Mesenchymal stem cell (in vitro differentiated cells and primary cell): ENCODE results near the gene MAPKAPK2. TPM values are rescaled to one million over a fixed set of nuclear protein-coding genes. Genes with fewer than 3 reads are reported as not detected.

Experiments
- DNase-seq: peaks from one replicate; pipeline ENCODE4 v3.0.0-alpha.2; 2013
- H2AFZ ChIP-seq: one replicate; pipeline ENCODE4 v1.6.1; 2013; ENCODE audit warnings: low read depth, mild to moderate bottlenecking, control low read depth, inconsistent platforms, low read length, moderate library complexity
- H2AK5ac ChIP-seq: 2 replicates; pipeline ENCODE4 v1.6.1; 2013; ENCODE audit warnings: low read length, moderate library complexity, mild to moderate bottlenecking, inconsistent platforms; ENCODE audit not compliant: severe bottlenecking
- H2BK120ac ChIP-seq: one replicate; pipeline ENCODE4 v1.6.1; 2013; ENCODE audit warnings: low read depth, mild to moderate bottlenecking, inconsistent platforms, low read length, moderate library complexity
- H2BK12ac ChIP-seq, 2 experiments: one replicate each; pipeline ENCODE4 v1.6.1; 2013; ENCODE audit warnings: inconsistent platforms in 2 of 2, low read length in 2 of 2, mild to moderate bottlenecking in 2 of 2, moderate library complexity in 2 of 2, control low read depth in 1 of 2
- H2BK15ac ChIP-seq: one replicate; pipeline ENCODE4 v1.6.1; 2013; ENCODE audit warnings: mild to moderate bottlenecking, low read depth, inconsistent platforms; ENCODE audit not compliant: poor library complexity, severe bottlenecking
- H2BK5ac ChIP-seq: 2 replicates; pipeline ENCODE4 v1.6.1; 2013; ENCODE audit warnings: low read depth, mild to moderate bottlenecking, low read length, control low read depth, inconsistent platforms; ENCODE audit not compliant: poor library complexity, severe bottlenecking
- H3K14ac ChIP-seq, 2 experiments: one replicate each; pipeline ENCODE4 v1.6.1; 2013; ENCODE audit warnings: inconsistent platforms in 2 of 2, low read length in 2 of 2, control low read depth in 1 of 2, mild to moderate bottlenecking in 1 of 2, moderate library complexity in 1 of 2
- H3K18ac ChIP-seq, 2 experiments: one replicate each; pipeline ENCODE4 v1.6.1; 2013; ENCODE audit warnings: inconsistent platforms in 2 of 2, low read length in 2 of 2, control low read depth in 1 of 2, low read depth in 1 of 2, mild to moderate bottlenecking in 1 of 2
- H3K23ac ChIP-seq, 2 experiments: one replicate each; pipeline ENCODE4 v1.6.1; 2013; ENCODE audit warnings: inconsistent platforms in 2 of 2, low read length in 2 of 2, mild to moderate bottlenecking in 2 of 2, moderate library complexity in 2 of 2, control low read depth in 1 of 2
- H3K27ac ChIP-seq: 2 replicates; pipeline ENCODE4 v1.5.1; 2013; ENCODE audit warnings: mild to moderate bottlenecking, moderate library complexity, low read length, control low read depth, inconsistent platforms; ENCODE audit not compliant: poor library complexity, severe bottlenecking
- H3K27me3 ChIP-seq, 2 experiments: 2 replicates each; pipeline versions ENCODE4 v1.6.1 to v1.7.0; 2013; ENCODE audit warnings: low read length in 2 of 2, mild to moderate bottlenecking in 2 of 2, moderate library complexity in 2 of 2, control low read depth in 1 of 2, inconsistent platforms in 1 of 2; ENCODE audit not compliant: control insufficient read depth in 1 of 2, insufficient read depth in 1 of 2
- H3K36me3 ChIP-seq, 2 experiments: 2 replicates each; pipeline versions ENCODE4 v1.6.1 to v1.7.0; 2013; ENCODE audit warnings: low read length in 2 of 2, control low read depth in 1 of 2, inconsistent platforms in 1 of 2, low read depth in 1 of 2, mild to moderate bottlenecking in 1 of 2; ENCODE audit not compliant: insufficient read depth in 2 of 2, control insufficient read depth in 1 of 2
- H3K4ac ChIP-seq, 2 experiments: one replicate each; pipeline ENCODE4 v1.6.1; 2013; ENCODE audit warnings: inconsistent platforms in 2 of 2, low read length in 2 of 2, mild to moderate bottlenecking in 2 of 2, moderate library complexity in 2 of 2, control low read depth in 1 of 2, low read depth in 1 of 2
- H3K4me1 ChIP-seq: 2 replicates; pipeline ENCODE4 v1.6.1; 2013; ENCODE audit warnings: low read depth, low read length, control low read depth; ENCODE audit not compliant: control insufficient read depth, insufficient read depth
- H3K4me2 ChIP-seq: 2 replicates; pipeline ENCODE4 v1.6.1; 2013; ENCODE audit warnings: low read length, mild to moderate bottlenecking, inconsistent platforms; ENCODE audit not compliant: poor library complexity, severe bottlenecking
- H3K4me3 ChIP-seq, 2 experiments: 2 replicates each; pipeline versions ENCODE4 v1.5.1 to v1.7.0; 2013; ENCODE audit warnings: low read length in 2 of 2, mild to moderate bottlenecking in 2 of 2, control low read depth in 1 of 2, low read depth in 1 of 2; ENCODE audit not compliant: insufficient read depth in 1 of 2
- H3K79me1 ChIP-seq: replicated peaks from 2 replicates; pipeline ENCODE4 v1.6.1; 2013; ENCODE audit warnings: mild to moderate bottlenecking, control low read depth, low read length, inconsistent platforms; ENCODE audit not compliant: poor library complexity, severe bottlenecking
- H3K9ac ChIP-seq: 2 replicates; pipeline ENCODE4 v1.7.0; 2013; ENCODE audit warnings: mild to moderate bottlenecking, low read length, moderate library complexity
- H3K9me3 ChIP-seq: 2 replicates; pipeline ENCODE4 v1.7.0; 2013; ENCODE audit warnings: mild to moderate bottlenecking, low read length; ENCODE audit not compliant: control insufficient read depth
- H4K8ac ChIP-seq: one replicate; pipeline ENCODE4 v1.6.1; 2013; ENCODE audit warnings: inconsistent platforms, mild to moderate bottlenecking, low read length, moderate library complexity
- H4K91ac ChIP-seq: one replicate; pipeline ENCODE4 v1.6.1; 2013; ENCODE audit warnings: mild to moderate bottlenecking, low read length, inconsistent platforms
- WGBS: methylation state at CpG from one replicate; pipeline ENCODE4 v1.1.7; 2013; ENCODE audit warnings: mixed read lengths; 5-methylcytosine and 5-hydroxymethylcytosine counted together
- polyA plus RNA-seq, 2 experiments: library from polyadenylated mRNA; stranded (reverse); fragments of 200-250 nt; gene quantifications; one replicate each; pipeline ENCODE4 v1.2.3, GENCODE V29; 2013

MAPKAPK2 gene
- 73.7 TPM for polyA plus RNA-seq (2013, experiment 1 of 2)
- 75.7 TPM for polyA plus RNA-seq (2013, experiment 2 of 2)

DNA sequence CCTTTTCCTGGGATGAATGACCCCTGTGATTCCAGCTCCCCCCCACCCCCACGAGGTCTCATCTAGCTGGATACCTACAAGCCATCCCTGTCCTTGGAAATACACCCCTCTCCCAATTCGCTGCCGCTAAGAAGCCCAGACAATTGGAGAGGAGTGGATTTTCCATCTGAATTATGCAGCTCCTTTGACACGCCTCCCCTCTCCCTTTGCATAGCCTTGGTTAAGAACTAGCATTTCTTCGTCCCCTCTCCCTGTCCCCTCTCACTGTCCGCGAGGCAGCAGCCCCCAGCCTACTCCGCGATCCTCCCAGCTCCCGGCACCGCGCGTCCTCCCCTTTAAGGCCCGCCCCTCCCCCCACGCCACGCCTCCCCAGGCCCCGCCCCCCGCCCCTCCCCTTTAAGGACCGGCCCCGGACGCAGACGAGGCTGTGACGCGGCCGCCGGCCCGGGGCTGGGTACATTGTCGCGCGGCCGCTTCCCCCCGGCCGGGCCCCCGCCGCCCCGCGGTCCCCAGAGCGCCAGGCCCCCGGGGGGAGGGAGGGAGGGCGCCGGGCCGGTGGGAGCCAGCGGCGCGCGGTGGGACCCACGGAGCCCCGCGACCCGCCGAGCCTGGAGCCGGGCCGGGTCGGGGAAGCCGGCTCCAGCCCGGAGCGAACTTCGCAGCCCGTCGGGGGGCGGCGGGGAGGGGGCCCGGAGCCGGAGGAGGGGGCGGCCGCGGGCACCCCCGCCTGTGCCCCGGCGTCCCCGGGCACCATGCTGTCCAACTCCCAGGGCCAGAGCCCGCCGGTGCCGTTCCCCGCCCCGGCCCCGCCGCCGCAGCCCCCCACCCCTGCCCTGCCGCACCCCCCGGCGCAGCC lies at the start of gene MAPKAPK2:
Gene MAPKAPK2, plus strand, starts transcription at position 428 of the 856 bp plus-strand sequence. Its CDS starts 325 bp downstream, at position 753.
- H3K9ac ChIP-seq: peak within 1 kb of the TSS; percentile 96
- H4K91ac ChIP-seq: no peak within 1 kb of the TSS
- peak within 1 kb of the TSS in 1 of 2 experiments; percentile 82 for H3K14ac ChIP-seq
- H2BK15ac ChIP-seq: no peak within 1 kb of the TSS
- H3K36me3 ChIP-seq: peaks cover 0 to 4% of the 10 kb centered on the region in 2 experiments
- no peaks in the 10 kb centered on the region for H3K9me3 ChIP-seq
- no peak within 1 kb of the TSS for H2AK5ac ChIP-seq
- WGBS: 1% methylated on average over 34 of the region's 82 CpGs
- H3K4me1 ChIP-seq: peaks cover 19% of the 10 kb centered on the region
- peak within 1 kb of the TSS; percentile 97 for H3K27ac ChIP-seq
- peaks cover 0 to 10% of the 10 kb centered on the region in 2 experiments for H3K27me3 ChIP-seq
- DNase-seq: peak; percentile 73
- H3K18ac ChIP-seq: peak within 1 kb of the TSS; percentile 85 to 96
- peak within 1 kb of the TSS; percentile 83 for H2BK5ac ChIP-seq
- no peak within 1 kb of the TSS for H3K23ac ChIP-seq
- peak within 1 kb of the TSS; percentile 79 to 88 for H3K4me3 ChIP-seq
- H4K8ac ChIP-seq: peak within 1 kb of the TSS; percentile 69
- peak within 1 kb of the TSS; percentile 46 to 70 for H3K4ac ChIP-seq
- peak within 1 kb of the TSS; percentile 90 for H3K4me2 ChIP-seq
- H2BK12ac ChIP-seq: peak within 1 kb of the TSS; percentile 11 to 75
- H2AFZ ChIP-seq: peak within 1 kb of the TSS; percentile 77
- peaks cover 2% of the 10 kb centered on the region for H3K79me1 ChIP-seq
- peak within 1 kb of the TSS; percentile 82 for H2BK120ac ChIP-seq

DNA sequence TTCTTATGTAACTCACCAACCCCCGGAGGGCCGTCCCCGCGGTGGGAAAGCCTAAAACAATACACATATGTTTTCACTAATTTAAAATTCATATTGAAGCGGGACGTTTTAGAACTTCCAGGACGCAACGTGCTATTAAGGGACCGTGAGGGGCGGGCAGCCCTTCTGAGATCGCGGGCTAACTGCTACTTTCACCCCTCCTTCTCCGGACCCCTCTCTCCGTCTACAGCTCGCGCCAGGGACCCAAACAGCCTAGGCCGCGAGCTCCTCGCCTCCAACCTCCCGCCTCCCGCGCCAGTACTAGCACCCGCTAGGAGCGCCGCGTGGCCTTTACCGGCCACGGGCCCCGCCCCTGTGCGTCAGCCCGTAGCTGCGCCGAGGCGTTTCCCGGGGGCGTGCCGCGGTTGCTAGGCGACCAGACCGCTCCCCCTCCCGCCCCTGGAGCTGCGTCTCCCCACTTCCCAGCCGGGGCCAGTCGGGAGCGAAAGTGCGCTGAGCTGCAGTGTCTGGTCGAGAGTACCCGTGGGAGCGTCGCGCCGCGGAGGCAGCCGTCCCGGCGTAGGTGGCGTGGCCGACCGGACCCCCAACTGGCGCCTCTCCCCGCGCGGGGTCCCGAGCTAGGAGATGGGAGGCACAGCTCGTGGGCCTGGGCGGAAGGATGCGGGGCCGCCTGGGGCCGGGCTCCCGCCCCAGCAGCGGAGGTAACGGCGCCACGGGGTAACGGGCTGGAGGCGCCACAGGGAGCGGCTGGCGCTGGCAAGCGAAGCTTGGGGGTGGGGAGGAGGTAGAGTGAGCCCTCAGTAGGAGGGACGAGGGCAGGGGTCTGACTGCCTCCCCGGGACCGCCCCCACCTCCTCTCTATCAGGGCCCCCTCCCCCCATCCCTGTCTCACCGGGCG lies 49.4 kb upstream of the MAPKAPK2 start, which contains the start of gene DYRK3:
Gene DYRK3, plus strand, starts transcription at position 457 of the 898 bp plus-strand sequence. Its CDS starts 168 bp downstream, at position 625.
- peak; percentile 95 for DNase-seq
- Histone ChIP-seq H3K4me1 (peaks cover 6% of the 10 kb centered on the region), H3K14ac (peak within 1 kb of the TSS in 1 of 2 experiments; percentile 94), H3K9me3 (no peaks in the 10 kb centered on the region), H4K91ac (peak within 1 kb of the TSS; percentile 66), H3K9ac (peak within 1 kb of the TSS; percentile 98), H3K4me2 (peak within 1 kb of the TSS; percentile 98), H2BK12ac (peak within 1 kb of the TSS; percentile 89), H2AK5ac (no peak within 1 kb of the TSS), H3K36me3 (peaks cover 3 to 16% of the 10 kb centered on the region in 2 experiments), H3K27ac (peak within 1 kb of the TSS; percentile 15), H3K27me3 (no peaks in the 10 kb centered on the region), H3K23ac (peak within 1 kb of the TSS in 1 of 2 experiments; percentile 96), H2BK5ac (no peak within 1 kb of the TSS), H3K4me3 (peak within 1 kb of the TSS; percentile 95 to 99), H3K4ac (peak within 1 kb of the TSS in 1 of 2 experiments; percentile 93), H4K8ac (peak within 1 kb of the TSS; percentile 60), H2BK15ac (peak within 1 kb of the TSS; percentile 80), H3K18ac (peak within 1 kb of the TSS; percentile 92 to 96), H2BK120ac (peak within 1 kb of the TSS; percentile 43), H3K79me1 (peaks cover 9% of the 10 kb centered on the region), H2AFZ (peak within 1 kb of the TSS; percentile 99)
- WGBS: under 1% methylated on average over 63 of the region's 84 CpGs

DNA sequence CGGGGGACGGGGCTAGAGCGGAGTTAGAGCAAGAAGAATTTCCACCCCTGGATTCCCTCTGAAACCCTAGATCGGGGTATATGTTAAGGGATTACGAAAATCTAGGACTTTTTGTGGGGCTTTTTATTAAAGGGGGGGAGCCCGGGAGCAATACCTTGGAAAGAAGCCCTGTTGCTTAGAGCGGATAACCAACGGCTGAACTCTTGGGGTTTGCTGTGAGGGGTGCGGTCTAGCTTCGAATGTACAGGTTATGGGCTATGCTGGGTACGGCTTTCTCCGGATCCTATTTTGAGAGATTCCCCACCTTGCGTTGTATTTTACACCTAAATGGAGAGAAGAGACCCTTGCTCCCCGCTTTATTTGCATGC lies 48.7 kb upstream of the MAPKAPK2 start:
- peak overlapping the region in 1 of 2 experiments; percentile 96 for H3K23ac ChIP-seq
- no peak overlapping the region for H2AK5ac ChIP-seq
- 2% methylated on average over 8 of the region's 14 CpGs for WGBS
- peak overlapping the region; percentile 80 for H2BK15ac ChIP-seq
- peak overlapping the region; percentile 43 for H2BK120ac ChIP-seq
- no peak overlapping the region for H4K8ac ChIP-seq
- peaks cover 9% of the 10 kb centered on the region for H3K79me1 ChIP-seq
- H3K27me3 ChIP-seq: no peaks in the 10 kb centered on the region
- peak overlapping the region; percentile 98 for H3K4me2 ChIP-seq
- H4K91ac ChIP-seq: no peak overlapping the region
- no peak for DNase-seq
- no peak overlapping the region for H3K27ac ChIP-seq
- H2AFZ ChIP-seq: peak overlapping the region; percentile 99
- H3K36me3 ChIP-seq: peaks cover 3 to 20% of the 10 kb centered on the region in 2 experiments
- H3K4me1 ChIP-seq: peaks cover 6% of the 10 kb centered on the region
- no peak overlapping the region for H3K14ac ChIP-seq
- no peaks in the 10 kb centered on the region for H3K9me3 ChIP-seq
- no peak overlapping the region for H2BK12ac ChIP-seq
- no peak overlapping the region for H2BK5ac ChIP-seq
- peak overlapping the region in 1 of 2 experiments; percentile 96 for H3K18ac ChIP-seq
- peak overlapping the region in 1 of 2 experiments; percentile 93 for H3K4ac ChIP-seq
- H3K9ac ChIP-seq: peak overlapping the region; percentile 98
- peak overlapping the region; percentile 95 to 99 for H3K4me3 ChIP-seq
